ENCODE data around the gene PTPRG. TPM values are rescaled to one million over a fixed set of nuclear protein-coding genes. Genes with fewer than 3 reads are reported as not detected.
A peak's percentile ranks its signal among the peaks of the same experiment; 100 is the strongest.

PTPRG gene
- total and polyA plus RNA-seq, 2 experiments from 2014 or later = 24.4 to 131 TPM

GRCh38 chr3:62103531-62103930 is 542.2 kb downstream of the PTPRG start:
- DNase-seq (ENCODE audit: low spot score) = no peak
- Mint-ChIP-seq H3K4me3 (no peak overlapping the region), H3K27ac (no peak overlapping the region), H3K36me3 (ENCODE audit: low read depth) (peaks cover 7% of the 10 kb centered on the region; the same call in 2 of the 3 replicates), H3K9me3 (peaks cover 7% of the 10 kb centered on the region), H3K4me1 (no peaks in the 10 kb centered on the region; the same call in 2 of the 3 replicates), H3K27me3 (ENCODE audit: insufficient read depth, low read depth, poor library complexity) (no peaks in the 10 kb centered on the region)
- H3F3A ChIP-seq (replicated peaks; ENCODE audit: low read depth) = no peaks in the 10 kb centered on the region
- H3K4me1 ChIP-seq (ENCODE audit: insufficient read depth) = no peaks in the 10 kb centered on the region
- 0 out of 2 replicates have a peak, but pooled peaks cover 4% of the 10 kb centered on the region for H3K79me2 ChIP-seq (replicated peaks; ENCODE audit: insufficient read depth)
- H3K4me3 ChIP-seq = no peak overlapping the region
- no peak for TF ChIP-seq ZNF114 (CRISPR knock-in tag; IDR thresholded peaks at IDR 0.05)
- TF ChIP-seq ZNF331 (CRISPR knock-in tag; IDR thresholded peaks at IDR 0.05; ENCODE audit: low read depth) = no peak
- TF ChIP-seq POLR2AphosphoS5 (IDR thresholded peaks at IDR 0.05; ENCODE audit: low read depth) = no peak
- TF ChIP-seq EZH2 (IDR thresholded peaks at IDR 0.05; ENCODE audit: low read depth, unreplicated experiment) = no peak
- no peak for TF ChIP-seq CREB1 (CRISPR knock-in tag; IDR thresholded peaks at IDR 0.05; ENCODE audit: low read depth)
- TF ChIP-seq, protein P1, sequence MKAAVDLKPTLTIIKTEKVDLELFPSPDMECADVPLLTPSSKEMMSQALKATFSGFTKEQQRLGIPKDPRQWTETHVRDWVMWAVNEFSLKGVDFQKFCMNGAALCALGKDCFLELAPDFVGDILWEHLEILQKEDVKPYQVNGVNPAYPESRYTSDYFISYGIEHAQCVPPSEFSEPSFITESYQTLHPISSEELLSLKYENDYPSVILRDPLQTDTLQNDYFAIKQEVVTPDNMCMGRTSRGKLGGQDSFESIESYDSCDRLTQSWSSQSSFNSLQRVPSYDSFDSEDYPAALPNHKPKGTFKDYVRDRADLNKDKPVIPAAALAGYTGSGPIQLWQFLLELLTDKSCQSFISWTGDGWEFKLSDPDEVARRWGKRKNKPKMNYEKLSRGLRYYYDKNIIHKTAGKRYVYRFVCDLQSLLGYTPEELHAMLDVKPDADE (IDR thresholded peaks at IDR 0.05) = no peak
- H3K36me3 ChIP-seq (ENCODE audit: insufficient read depth) = no peaks in the 10 kb centered on the region
- H2AFZ ChIP-seq = no peak overlapping the region
- no peak overlapping the region for H3K27ac ChIP-seq (ENCODE audit: low read depth)
- H3K27me3 ChIP-seq (ENCODE audit: insufficient read depth) = no peaks in the 10 kb centered on the region
- no peaks in the 10 kb centered on the region for H3K9me2 ChIP-seq (ENCODE audit: insufficient read depth)
- H4K20me1 ChIP-seq (replicated peaks; ENCODE audit: insufficient read depth) = peaks cover 9% of the 10 kb centered on the region; the same call in 1 of the 2 replicates
- no peak for ATAC-seq
- no peak overlapping the region for H3K4me2 ChIP-seq

GRCh38 chr3:62109534-62109933 is 548.2 kb downstream of the PTPRG start:
- peak; percentile 67 for DNase-seq (ENCODE audit: low spot score)
- Histone ChIP-seq H3K9me2 (ENCODE audit: insufficient read depth) (no peaks in the 10 kb centered on the region), H3K4me2 (no peak overlapping the region), H3F3A (replicated peaks; ENCODE audit: low read depth) (no peaks in the 10 kb centered on the region), H3K4me1 (ENCODE audit: insufficient read depth) (no peaks in the 10 kb centered on the region), H3K27me3 (ENCODE audit: insufficient read depth) (no peaks in the 10 kb centered on the region), H3K36me3 (ENCODE audit: insufficient read depth) (no peaks in the 10 kb centered on the region), H3K79me2 (replicated peaks; ENCODE audit: insufficient read depth) (peaks cover 16% of the 10 kb centered on the region; the same call in 1 of the 2 replicates), H2AFZ (no peak overlapping the region), H3K27ac (ENCODE audit: low read depth) (no peak overlapping the region), H4K20me1 (replicated peaks; ENCODE audit: insufficient read depth) (peaks cover 9% of the 10 kb centered on the region), H3K4me3 (no peak overlapping the region)
- TF ChIP-seq CTCF (conservative IDR thresholded peaks at IDR 0.05; ENCODE audit: low read depth in 2 of 2) (peak; percentile 44 to 57), JUNB (IDR thresholded peaks at IDR 0.05; ENCODE audit: unreplicated experiment) (no peak), EZH2phosphoT487 (IDR thresholded peaks at IDR 0.05; ENCODE audit: unreplicated experiment) (no peak), CREB1 (CRISPR knock-in tag; IDR thresholded peaks at IDR 0.05; ENCODE audit: low read depth) (no peak), STAT1 (IDR thresholded peaks at IDR 0.05; ENCODE audit: unreplicated experiment) (no peak), POLR2AphosphoS5 (IDR thresholded peaks at IDR 0.05; ENCODE audit: low read depth) (no peak), ZNF462 (CRISPR knock-in tag; IDR thresholded peaks at IDR 0.05) (no peak), ZNF114 (CRISPR knock-in tag; IDR thresholded peaks at IDR 0.05) (no peak)
- peaks cover 23% of the 10 kb centered on the region for H3K36me3 Mint-ChIP-seq (ENCODE audit: low read depth)
- peak; percentile 100 for ATAC-seq
- no peak overlapping the region for H3K4me3 Mint-ChIP-seq
- H3K27me3 Mint-ChIP-seq (ENCODE audit: insufficient read depth, low read depth, poor library complexity) = peaks cover 10% of the 10 kb centered on the region
- H3K9me3 Mint-ChIP-seq = peaks cover 11% of the 10 kb centered on the region
- no peak overlapping the region for H3K27ac Mint-ChIP-seq
- H3K4me1 Mint-ChIP-seq = peaks cover 18% of the 10 kb centered on the region

Measured in GM23338 (cell line).